GM19468 (cell line): ENCODE measurements around the gene SPRY2.

Source experiments
- ATAC-seq: cut with Tn5 transposase; IDR thresholded peaks from one replicate; pipeline ENCODE4 v1.9.1; 2021; ENCODE audit warnings: mild to moderate bottlenecking, moderate library complexity, moderate number of reproducible peaks; ENCODE audit not compliant: unreplicated experiment; ENCODE audit errors: extremely low read depth

Gene SPRY2

GRCh38 chr13:80314711-80315653 is 25.9 kb downstream of the SPRY2 start:
- ATAC-seq, result no peak

GRCh38 chr13:80313668-80314256 is 27.2 kb downstream of the SPRY2 start:
- no peak for ATAC-seq

GRCh38 chr13:80312967-80313366 is 28.0 kb downstream of the SPRY2 start:
- ATAC-seq, result no peak

GRCh38 chr13:80312012-80312704 is 28.8 kb downstream of the SPRY2 start:
- ATAC-seq, result no peak

GRCh38 chr13:80309926-80310325 is 31.0 kb downstream of the SPRY2 start:
- ATAC-seq, result no peak

GRCh38 chr13:80307401-80307987 is 33.4 kb downstream of the SPRY2 start:
- ATAC-seq, result no peak

GRCh38 chr13:80306337-80306972 is 34.5 kb downstream of the SPRY2 start:
- ATAC-seq, result no peak

- ATAC-seq, result no peak
Measured at GRCh38 chr13:80305737-80306136, 35.2 kb downstream of the SPRY2 start.

GRCh38 chr13:80303225-80303811 is 37.6 kb downstream of the SPRY2 start:
- ATAC-seq, result no peak

- ATAC-seq, result no peak
Measured at GRCh38 chr13:80299046-80299445, 41.9 kb downstream of the SPRY2 start.

GRCh38 chr13:80297503-80297902 is 43.4 kb downstream of the SPRY2 start:
- no peak for ATAC-seq

- ATAC-seq, result no peak
Measured at GRCh38 chr13:80297094-80297493, 43.8 kb downstream of the SPRY2 start.

GRCh38 chr13:80296638-80297037 is 44.3 kb downstream of the SPRY2 start:
- ATAC-seq, result no peak

- ATAC-seq, result no peak
Measured at GRCh38 chr13:80290591-80290990, 50.3 kb downstream of the SPRY2 start.
